ENCODE measurements around the gene TBL2.

TBL2 gene

DNA sequence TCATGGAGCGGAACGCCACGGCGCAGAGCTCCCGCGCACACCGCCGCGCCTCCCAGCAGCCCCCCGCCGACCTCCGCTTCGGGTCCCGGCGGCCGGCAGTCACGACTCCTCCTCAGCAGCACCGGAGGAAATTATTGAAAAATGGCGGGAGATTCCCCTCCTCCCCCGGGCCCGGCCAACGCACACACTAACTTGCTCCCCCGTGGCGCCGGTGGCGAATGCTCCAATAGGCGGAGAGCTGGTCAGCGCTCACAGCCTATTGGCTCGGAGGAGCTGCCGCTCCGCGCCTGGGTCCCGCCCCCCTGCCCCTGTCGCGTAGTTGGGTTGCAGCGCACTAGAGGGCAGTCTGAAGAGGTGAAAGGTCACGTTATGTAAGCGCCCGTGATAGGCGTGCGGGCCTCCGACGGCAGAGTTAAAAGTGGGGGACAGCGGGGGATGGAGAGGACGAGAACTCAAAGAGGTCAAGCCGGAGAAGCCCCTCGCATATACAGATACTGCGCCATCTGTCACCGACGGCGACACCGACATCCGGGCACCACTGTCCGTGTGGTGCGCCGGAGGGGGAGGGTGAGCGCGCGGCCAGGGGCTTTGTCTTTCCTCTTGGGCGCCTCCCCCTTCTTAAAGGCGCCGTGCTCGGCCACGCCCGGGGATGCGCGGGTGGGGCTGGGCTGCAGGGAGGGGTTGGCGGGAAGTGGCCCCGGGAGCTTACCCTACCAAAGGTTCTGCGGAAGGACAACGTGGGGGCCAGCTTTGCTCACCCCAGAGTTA lies 56.1 kb downstream of the TBL2 start, which contains the start of gene BAZ1B (continued):
- TF ChIP-seq ZNF335 (tag by site-specific recombination; conservative IDR thresholded peaks at IDR 0.05), result peak; percentile 93
- peak; percentile 99 for TF ChIP-seq ZXDB (tag by site-specific recombination; IDR thresholded peaks at IDR 0.05)
- peak; percentile 15 for TF ChIP-seq EGR2 (tag by site-specific recombination; IDR thresholded peaks at IDR 0.05; ENCODE audit: low read depth)
- TF ChIP-seq, protein P1, sequence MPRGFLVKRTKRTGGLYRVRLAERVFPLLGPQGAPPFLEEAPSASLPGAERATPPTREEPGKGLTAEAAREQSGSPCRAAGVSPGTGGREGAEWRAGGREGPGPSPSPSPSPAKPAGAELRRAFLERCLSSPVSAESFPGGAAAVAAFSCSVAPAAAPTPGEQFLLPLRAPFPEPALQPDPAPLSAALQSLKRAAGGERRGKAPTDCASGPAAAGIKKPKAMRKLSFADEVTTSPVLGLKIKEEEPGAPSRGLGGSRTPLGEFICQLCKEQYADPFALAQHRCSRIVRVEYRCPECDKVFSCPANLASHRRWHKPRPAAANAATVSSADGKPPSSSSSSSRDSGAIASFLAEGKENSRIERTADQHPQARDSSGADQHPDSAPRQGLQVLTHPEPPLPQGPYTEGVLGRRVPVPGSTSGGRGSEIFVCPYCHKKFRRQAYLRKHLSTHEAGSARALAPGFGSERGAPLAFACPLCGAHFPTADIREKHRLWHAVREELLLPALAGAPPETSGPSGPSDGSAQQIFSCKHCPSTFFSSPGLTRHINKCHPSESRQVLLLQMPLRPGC (tag by site-specific recombination; IDR thresholded peaks at IDR 0.05), result 0 out of 2 replicates have a peak, but pooled peaks have one; percentile 22
- TF ChIP-seq, protein P2, sequence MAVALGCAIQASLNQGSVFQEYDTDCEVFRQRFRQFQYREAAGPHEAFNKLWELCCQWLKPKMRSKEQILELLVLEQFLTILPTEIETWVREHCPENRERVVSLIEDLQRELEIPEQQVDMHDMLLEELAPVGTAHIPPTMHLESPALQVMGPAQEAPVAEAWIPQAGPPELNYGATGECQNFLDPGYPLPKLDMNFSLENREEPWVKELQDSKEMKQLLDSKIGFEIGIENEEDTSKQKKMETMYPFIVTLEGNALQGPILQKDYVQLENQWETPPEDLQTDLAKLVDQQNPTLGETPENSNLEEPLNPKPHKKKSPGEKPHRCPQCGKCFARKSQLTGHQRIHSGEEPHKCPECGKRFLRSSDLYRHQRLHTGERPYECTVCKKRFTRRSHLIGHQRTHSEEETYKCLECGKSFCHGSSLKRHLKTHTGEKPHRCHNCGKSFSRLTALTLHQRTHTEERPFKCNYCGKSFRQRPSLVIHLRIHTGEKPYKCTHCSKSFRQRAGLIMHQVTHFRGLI (tag by site-specific recombination; IDR thresholded peaks at IDR 0.05), result peak; percentile 42; the same call in 1 of the 2 replicates
- no peak for TF ChIP-seq ZNF302 (tag by site-specific recombination; IDR thresholded peaks at IDR 0.05; ENCODE audit: low read depth)
- TF ChIP-seq ZNF658 (tag by site-specific recombination; IDR thresholded peaks at IDR 0.05), result no peak
- TF ChIP-seq ZNF529 (tag by site-specific recombination; IDR thresholded peaks at IDR 0.05; ENCODE audit: insufficient replicate concordance), result no peak
- TF ChIP-seq ZSCAN23 (tag by site-specific recombination; IDR thresholded peaks at IDR 0.05), result 0 out of 2 replicates have a peak, but pooled peaks have one; percentile 9
- peak; percentile 94; the same call in 1 of the 2 replicates for TF ChIP-seq ZEB2 (tag by site-specific recombination; IDR thresholded peaks at IDR 0.05)
- TF ChIP-seq ZNF350 (tag by site-specific recombination; IDR thresholded peaks at IDR 0.05), result no peak
- TF ChIP-seq ZBTB6 (tag by site-specific recombination; IDR thresholded peaks at IDR 0.05), result 0 out of 2 replicates have a peak, but pooled peaks have one; percentile 33
- peak; percentile 42; the same call in 1 of the 2 replicates for TF ChIP-seq ZNF610 (tag by site-specific recombination; IDR thresholded peaks at IDR 0.05; ENCODE audit: borderline replicate concordance)
- TF ChIP-seq, protein P3, sequence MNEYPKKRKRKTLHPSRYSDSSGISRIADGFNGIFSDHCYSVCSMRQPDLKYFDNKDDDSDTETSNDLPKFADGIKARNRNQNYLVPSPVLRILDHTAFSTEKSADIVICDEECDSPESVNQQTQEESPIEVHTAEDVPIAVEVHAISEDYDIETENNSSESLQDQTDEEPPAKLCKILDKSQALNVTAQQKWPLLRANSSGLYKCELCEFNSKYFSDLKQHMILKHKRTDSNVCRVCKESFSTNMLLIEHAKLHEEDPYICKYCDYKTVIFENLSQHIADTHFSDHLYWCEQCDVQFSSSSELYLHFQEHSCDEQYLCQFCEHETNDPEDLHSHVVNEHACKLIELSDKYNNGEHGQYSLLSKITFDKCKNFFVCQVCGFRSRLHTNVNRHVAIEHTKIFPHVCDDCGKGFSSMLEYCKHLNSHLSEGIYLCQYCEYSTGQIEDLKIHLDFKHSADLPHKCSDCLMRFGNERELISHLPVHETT (tag by site-specific recombination; IDR thresholded peaks at IDR 0.05), result peak; percentile 73
- TF ChIP-seq ZNF677 (tag by site-specific recombination; IDR thresholded peaks at IDR 0.05), result no peak
- TF ChIP-seq ZNF510 (tag by site-specific recombination; IDR thresholded peaks at IDR 0.05; ENCODE audit: insufficient replicate concordance), result no peak
- TF ChIP-seq ZNF670 (tag by site-specific recombination; IDR thresholded peaks at IDR 0.05; ENCODE audit: low read depth), result no peak
- no peak for TF ChIP-seq ZNF16 (tag by site-specific recombination; IDR thresholded peaks at IDR 0.05; ENCODE audit: low read depth)
- TF ChIP-seq KLF8 (tag by site-specific recombination; IDR thresholded peaks at IDR 0.05), result peak; percentile 81
- peak; percentile 85 for TF ChIP-seq GLIS1 (tag by site-specific recombination; IDR thresholded peaks at IDR 0.05)
- no peak for TF ChIP-seq GFI1B (tag by site-specific recombination; IDR thresholded peaks at IDR 0.05)
- TF ChIP-seq ZNF10 (tag by site-specific recombination; IDR thresholded peaks at IDR 0.05), result 0 out of 2 replicates have a peak, but pooled peaks have one; percentile 10
- peak; percentile 70; the same call in 1 of the 2 replicates for TF ChIP-seq KLF7 (tag by site-specific recombination; IDR thresholded peaks at IDR 0.05; ENCODE audit: borderline replicate concordance)
- TF ChIP-seq PBX3 (CRISPR knock-in tag; IDR thresholded peaks at IDR 0.05), result peak; percentile 77; the same call in 1 of the 2 replicates
- TF ChIP-seq YY1 (tag by site-specific recombination; IDR thresholded peaks at IDR 0.05), result peak; percentile 41; the same call in 1 of the 2 replicates
- no peak for TF ChIP-seq ZNF791 (tag by site-specific recombination; IDR thresholded peaks at IDR 0.05)
- no peak for TF ChIP-seq ZBTB21 (tag by site-specific recombination; IDR thresholded peaks at IDR 0.05)
- TF ChIP-seq, protein P4, sequence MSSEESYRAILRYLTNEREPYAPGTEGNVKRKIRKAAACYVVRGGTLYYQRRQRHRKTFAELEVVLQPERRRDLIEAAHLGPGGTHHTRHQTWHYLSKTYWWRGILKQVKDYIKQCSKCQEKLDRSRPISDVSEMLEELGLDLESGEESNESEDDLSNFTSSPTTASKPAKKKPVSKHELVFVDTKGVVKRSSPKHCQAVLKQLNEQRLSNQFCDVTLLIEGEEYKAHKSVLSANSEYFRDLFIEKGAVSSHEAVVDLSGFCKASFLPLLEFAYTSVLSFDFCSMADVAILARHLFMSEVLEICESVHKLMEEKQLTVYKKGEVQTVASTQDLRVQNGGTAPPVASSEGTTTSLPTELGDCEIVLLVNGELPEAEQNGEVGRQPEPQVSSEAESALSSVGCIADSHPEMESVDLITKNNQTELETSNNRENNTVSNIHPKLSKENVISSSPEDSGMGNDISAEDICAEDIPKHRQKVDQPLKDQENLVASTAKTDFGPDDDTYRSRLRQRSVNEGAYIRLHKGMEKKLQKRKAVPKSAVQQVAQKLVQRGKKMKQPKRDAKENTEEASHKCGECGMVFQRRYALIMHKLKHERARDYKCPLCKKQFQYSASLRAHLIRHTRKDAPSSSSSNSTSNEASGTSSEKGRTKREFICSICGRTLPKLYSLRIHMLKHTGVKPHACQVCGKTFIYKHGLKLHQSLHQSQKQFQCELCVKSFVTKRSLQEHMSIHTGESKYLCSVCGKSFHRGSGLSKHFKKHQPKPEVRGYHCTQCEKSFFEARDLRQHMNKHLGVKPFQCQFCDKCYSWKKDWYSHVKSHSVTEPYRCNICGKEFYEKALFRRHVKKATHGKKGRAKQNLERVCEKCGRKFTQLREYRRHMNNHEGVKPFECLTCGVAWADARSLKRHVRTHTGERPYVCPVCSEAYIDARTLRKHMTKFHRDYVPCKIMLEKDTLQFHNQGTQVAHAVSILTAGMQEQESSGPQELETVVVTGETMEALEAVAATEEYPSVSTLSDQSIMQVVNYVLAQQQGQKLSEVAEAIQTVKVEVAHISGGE (tag by site-specific recombination; conservative IDR thresholded peaks at IDR 0.05; ENCODE audit: low read depth), result peak; percentile 53
